ENCODE results near the gene SLC7A7.
"Not testable (repeated sequence)": the region's sequence is repeated elsewhere in the genome, so short reads cannot be mapped to it uniquely, and the experiment has no call there.

Gene SLC7A7

DNA sequence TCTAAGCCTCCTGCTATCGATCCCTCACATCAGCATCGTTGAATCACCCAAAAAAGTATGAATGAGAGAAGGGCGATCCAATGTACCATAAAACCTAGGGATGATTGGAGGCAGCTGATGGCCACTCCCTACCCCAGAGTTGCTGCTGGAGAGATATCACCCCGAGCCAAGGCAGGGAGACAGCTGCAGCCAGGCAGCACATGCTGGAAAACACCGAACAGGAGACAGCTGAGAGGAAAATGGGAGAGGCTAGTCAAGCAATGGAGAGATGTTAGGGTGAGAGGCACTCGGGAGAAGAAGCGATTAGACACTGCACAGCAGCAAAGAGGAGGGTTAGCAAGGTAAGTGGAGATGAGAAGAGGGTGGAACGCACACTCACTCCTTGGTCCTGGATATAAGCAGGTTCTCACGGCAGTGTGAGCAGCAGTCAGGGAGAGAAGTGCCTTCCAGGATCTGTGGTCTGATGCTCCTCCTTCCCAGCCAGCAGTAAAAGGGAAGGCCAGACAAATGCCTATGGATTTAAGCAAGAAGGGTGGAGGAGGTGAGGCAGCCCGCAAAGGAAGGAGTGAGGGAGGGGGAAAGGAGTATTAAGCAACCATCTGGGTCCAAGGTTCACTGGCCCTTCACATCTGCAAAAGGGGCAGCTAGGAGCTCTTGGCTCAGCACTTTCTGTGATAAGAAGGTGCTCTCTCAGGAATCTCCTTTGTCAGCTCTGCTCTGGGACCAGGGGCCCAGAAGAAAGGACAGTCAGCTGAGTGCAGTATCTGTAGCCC is at the start of gene SLC7A7:
Gene SLC7A7, minus strand, starts transcription at position 495 of the 773 bp plus-strand sequence. CDS start 2,037 bp downstream, outside the sequence.
- no peak for DNase-seq

DNA sequence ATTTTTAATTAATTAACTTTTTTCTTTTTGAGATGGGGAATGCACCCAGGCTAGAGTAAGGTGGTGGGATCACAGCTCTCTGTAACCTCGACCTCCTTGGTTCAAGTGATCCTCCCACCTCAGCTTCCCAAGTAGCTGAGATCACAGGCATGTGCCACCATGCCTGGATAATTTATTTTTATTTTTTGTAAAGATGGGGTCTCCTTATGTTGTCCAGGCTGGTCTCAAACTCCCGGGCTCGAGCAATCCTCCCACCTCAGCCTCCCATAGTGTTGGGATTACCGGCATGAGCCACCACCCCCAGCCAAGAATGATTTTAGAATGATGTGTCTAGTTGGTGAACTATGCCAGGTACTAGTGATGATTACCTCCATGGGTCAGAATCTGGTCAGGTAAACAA is 49.7 kb upstream of the SLC7A7 start:
- DNase-seq, result no peak

DNA sequence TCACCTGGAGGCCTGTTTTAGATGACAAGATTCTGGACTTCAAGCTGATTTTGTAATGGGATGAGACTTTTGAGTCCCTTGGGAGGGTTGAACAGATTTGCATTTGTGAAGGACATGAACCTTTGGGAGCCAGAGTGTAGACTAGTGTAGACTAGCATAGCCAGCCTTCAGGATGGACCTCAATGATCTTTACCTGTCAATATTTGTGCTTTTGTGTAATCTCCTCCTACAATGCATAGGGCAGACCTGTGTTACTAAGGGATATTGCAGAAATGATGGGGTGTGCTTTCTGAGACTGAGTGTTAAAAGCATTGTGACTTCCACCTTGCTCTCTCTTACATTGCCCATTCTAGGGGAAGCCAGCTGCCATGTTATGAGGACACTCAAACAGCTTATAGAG is 46.4 kb upstream of the SLC7A7 start:
- no peak for DNase-seq

GRCh38 chr14:22860377-22860776 is 45.1 kb upstream of the SLC7A7 start:
- DNase-seq, result not testable (repeated sequence)

GRCh38 chr14:22856428-22856827 is 41.2 kb upstream of the SLC7A7 start:
- no peak for DNase-seq

DNA sequence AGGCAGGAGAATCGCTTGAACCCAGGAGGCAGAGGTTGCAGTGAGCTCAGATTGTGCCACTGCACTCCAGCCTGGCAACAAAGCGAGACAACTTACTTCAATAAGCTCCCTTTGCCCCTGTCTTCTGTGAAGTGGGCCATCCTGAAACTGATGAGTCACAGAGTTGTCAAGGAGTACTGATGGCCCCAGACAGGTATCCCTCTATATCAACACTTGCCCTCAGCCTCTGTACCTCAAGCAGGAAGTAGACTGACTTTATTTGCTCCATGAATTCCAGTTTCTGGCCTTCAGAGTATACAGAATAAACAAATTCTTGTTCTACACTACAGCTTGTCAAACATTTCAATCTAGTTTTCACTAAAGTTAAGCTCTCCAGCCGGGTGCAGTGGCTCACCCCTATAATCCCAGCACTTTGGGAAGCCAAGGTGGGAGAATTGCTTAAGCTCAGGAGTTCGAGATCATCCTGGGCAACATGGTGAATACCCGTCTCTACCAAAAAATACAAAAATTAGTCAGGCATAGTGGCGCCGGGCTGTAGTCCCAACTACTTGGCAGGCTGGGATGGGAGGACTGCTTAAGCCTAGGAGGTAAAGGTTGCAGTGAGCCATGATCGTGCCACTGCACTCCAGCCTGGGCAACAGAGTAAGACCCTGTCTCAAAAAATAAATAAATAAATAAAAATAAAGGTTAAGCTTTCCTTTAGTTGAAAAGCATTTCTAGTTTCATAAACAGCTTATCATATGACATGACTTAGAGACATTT is 39.9 kb upstream of the SLC7A7 start:
- no peak for DNase-seq

DNA sequence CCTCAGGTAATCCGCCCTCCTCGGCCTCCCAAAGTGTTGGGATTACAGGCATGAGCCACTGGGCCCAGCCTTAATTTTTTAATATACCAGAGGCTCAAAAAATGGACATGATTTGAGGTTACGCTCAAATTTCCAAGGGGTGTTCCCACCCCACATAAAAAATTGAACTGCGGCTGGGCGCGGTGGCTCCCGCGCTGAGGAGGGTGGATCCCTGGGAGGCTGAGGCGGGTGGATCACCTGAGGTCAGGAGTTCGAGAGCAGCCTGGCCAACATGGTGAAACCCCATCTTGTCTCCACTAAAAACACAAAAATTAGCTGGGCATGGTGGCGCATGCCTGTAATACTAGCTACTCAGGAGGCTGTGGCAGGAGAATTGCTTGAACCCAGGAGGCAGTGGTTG is 39.1 kb upstream of the SLC7A7 start:
- DNase-seq, result not testable (repeated sequence)

- DNase-seq, result peak; percentile 50
Observed at GRCh38 chr14:22852940-22853767, 37.9 kb upstream of the SLC7A7 start.

GRCh38 chr14:22852599-22852939 is 37.3 kb upstream of the SLC7A7 start:
- no peak for DNase-seq

- DNase-seq, result not testable (repeated sequence)
Observed at GRCh38 chr14:22852178-22852577, 36.9 kb upstream of the SLC7A7 start.

GRCh38 chr14:22850944-22851764 is 35.9 kb upstream of the SLC7A7 start:
- DNase-seq, result peak; percentile 56

- peak; percentile 52 for DNase-seq
Observed at GRCh38 chr14:22849212-22849819, 34.1 kb upstream of the SLC7A7 start.

GRCh38 chr14:22848351-22849164 is 33.3 kb upstream of the SLC7A7 start:
- DNase-seq, result peak; percentile 82

DNA sequence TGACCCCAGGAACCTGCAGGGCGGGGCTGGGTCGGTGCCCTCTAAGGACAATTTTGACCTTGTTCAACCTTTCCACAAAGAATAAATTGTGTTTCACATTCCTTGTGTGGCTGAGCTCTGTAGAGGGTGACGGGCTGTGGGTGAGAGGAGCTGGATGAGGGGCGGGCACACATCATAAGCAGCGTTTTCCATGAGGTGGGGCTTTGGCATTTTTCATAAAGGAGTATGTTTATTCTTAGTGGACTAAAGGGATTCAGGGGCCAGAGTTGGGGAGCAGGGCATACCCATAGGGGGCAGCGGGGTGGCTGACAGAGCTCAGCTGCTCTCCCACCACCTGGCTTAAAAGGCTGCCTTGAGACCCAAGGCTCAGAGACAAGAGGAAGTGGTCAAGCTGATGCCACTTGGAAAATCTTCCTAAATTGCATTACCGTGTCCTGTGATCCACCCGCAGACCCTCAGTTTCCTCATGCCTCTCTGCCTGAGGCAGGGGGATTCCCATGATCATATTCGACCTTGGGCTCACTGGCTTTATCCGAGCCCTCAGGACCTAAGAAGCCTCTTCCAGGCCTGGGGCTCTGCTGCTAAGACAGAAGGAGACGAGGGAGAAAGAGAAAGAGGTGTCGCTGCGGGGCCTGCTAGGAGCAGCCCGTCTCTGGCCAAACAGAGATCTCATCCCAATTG is 32.6 kb upstream of the SLC7A7 start:
- no peak for DNase-seq

GRCh38 chr14:22846811-22847307 is 31.6 kb upstream of the SLC7A7 start:
- no peak for DNase-seq

- DNase-seq, result no peak
Observed at GRCh38 chr14:22845821-22846625, 30.8 kb upstream of the SLC7A7 start.

DNA sequence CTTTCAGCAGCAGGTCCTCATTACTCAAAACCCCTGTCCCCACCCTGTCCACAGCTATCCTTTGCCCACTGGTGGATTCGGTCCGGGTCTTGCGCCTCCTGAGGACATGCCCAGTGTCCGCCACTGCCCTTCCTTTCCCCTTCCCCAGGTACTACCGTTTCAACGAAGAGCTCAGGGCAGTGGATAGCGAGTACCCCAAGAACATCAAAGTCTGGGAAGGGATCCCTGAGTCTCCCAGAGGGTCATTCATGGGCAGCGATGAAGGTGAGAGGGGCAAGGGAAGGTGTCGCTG is 29.8 kb upstream of the SLC7A7 start:
- DNase-seq, result no peak

DNA sequence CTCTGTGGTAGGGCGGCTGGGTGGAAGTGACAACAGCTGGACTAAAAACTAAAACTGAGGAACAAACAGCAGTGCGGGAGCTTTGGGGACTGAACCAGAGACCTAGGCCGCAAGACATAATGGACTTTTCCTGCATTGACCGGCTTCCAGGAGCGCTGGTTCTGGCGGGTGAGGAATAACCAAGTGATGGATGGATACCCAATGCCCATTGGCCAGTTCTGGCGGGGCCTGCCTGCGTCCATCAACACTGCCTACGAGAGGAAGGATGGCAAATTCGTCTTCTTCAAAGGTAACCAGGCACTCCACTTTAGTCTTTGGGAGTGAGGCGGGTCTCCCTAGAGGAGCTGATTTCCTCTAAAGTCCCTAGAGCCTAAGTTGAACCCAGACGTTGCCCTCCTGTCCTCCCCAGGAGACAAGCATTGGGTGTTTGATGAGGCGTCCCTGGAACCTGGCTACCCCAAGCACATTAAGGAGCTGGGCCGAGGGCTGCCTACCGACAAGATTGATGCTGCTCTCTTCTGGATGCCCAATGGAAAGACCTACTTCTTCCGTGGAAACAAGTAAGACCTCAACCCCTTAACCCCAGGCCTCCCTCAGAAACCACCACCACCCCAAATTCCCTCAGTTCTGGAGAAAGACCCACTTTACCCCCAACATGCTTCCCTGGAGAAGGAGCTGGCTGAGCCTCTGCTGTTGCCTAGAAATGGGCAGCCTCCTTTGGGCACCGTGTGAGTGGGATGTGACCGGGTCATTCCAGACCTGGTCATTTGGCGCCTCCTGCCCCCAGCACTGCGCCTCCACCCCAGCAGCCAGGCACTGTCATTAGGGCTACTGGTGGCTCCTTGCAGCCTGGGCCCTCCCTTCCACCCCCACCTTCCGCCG is 29.2 kb upstream of the SLC7A7 start:
- DNase-seq, result no peak

Data from NCI-H446 treated with DMSO at 0.1 percent for 48 hours (cell line).